ENCODE results near the gene TSGA10IP. TPM values are rescaled to one million over a fixed set of nuclear protein-coding genes. Genes with fewer than 3 reads are reported as not detected.

TSGA10IP gene
- total RNA-seq, 4 donors from 2014 or later: not detected

DNA sequence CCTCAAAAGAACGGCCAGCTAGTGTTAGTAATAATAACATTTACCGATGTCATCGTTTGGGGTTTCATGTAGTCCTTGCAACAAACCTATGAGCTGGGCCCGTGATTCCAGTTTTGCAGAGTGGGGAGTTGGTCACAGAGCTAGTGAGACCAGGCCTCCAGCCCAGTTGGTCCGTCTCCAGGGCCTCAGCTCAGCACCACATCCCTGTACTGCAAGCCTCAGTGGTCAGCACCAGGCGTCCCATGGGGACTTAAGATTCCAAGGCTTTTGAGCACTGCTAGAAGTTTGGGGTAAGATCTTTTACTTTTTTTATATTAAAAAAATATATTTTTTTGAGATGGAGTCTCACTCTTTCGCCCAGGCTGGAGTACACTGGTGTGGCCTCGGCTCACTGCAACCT lies 1.1 kb upstream of the TSGA10IP start:
- TF ChIP-seq POLR2A (IDR thresholded peaks at IDR 0.05; ENCODE audit: low read depth) (no peak), EP300 (IDR thresholded peaks at IDR 0.05) (no peak), POLR2AphosphoS5 (IDR thresholded peaks at IDR 0.05) (no peak)
- TF ChIP-seq, protein P1, sequence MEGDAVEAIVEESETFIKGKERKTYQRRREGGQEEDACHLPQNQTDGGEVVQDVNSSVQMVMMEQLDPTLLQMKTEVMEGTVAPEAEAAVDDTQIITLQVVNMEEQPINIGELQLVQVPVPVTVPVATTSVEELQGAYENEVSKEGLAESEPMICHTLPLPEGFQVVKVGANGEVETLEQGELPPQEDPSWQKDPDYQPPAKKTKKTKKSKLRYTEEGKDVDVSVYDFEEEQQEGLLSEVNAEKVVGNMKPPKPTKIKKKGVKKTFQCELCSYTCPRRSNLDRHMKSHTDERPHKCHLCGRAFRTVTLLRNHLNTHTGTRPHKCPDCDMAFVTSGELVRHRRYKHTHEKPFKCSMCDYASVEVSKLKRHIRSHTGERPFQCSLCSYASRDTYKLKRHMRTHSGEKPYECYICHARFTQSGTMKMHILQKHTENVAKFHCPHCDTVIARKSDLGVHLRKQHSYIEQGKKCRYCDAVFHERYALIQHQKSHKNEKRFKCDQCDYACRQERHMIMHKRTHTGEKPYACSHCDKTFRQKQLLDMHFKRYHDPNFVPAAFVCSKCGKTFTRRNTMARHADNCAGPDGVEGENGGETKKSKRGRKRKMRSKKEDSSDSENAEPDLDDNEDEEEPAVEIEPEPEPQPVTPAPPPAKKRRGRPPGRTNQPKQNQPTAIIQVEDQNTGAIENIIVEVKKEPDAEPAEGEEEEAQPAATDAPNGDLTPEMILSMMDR (IDR thresholded peaks at IDR 0.05): no peak
- WGBS: 90% methylated on average over 8 of the region's 8 CpGs
- no peaks in the 10 kb centered on the region for H3K4me1 ChIP-seq
- no peak overlapping the region for H3K4me3 ChIP-seq
- peaks cover 0 to 15% (median 0%) of the 10 kb centered on the region in 4 donors for H3K27me3 ChIP-seq
- H3K36me3 ChIP-seq: no peaks in the 10 kb centered on the region
- intact Hi-C loops (cut with DNase I): no loop called here
- DNase-seq (ENCODE audit: extremely low spot score): no peak
- no peak overlapping the region for H3K27ac ChIP-seq (replicated peaks in 1 of 4)
- no peaks in the 10 kb centered on the region for H3K9me3 ChIP-seq

DNA sequence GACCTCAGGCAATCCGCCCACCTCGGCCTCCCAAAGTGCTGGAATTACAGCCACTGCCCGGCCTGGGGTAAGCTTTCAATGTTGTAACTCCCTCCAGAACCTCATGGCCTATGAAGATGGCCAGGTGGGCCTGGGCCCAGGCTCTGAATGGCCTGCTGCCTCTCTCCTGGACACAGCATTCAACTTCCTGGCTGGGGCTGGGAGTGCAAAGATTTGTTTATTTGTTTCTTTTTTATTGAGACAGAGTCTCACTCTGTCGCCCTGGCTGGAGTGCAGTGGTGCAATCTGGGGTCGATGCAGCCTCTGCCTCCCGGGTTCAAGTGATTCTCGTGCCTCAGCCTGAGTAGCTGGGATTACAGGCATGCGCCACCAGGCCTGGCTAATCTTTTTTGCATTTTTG lies 513 bp upstream of the TSGA10IP start:
- H3K36me3 ChIP-seq: no peaks in the 10 kb centered on the region
- WGBS: 77% methylated on average over 7 of the region's 8 CpGs
- peaks cover 0 to 15% (median 0%) of the 10 kb centered on the region in 4 donors for H3K27me3 ChIP-seq
- intact Hi-C loops (cut with DNase I): no loop called here
- no peaks in the 10 kb centered on the region for H3K4me1 ChIP-seq
- no peak for TF ChIP-seq POLR2A (IDR thresholded peaks at IDR 0.05; ENCODE audit: low read depth)
- TF ChIP-seq EP300 (IDR thresholded peaks at IDR 0.05): no peak
- TF ChIP-seq, protein P1 (IDR thresholded peaks at IDR 0.05): no peak
- no peak for TF ChIP-seq POLR2AphosphoS5 (IDR thresholded peaks at IDR 0.05)
- H3K9me3 ChIP-seq: no peaks in the 10 kb centered on the region
- H3K27ac ChIP-seq (replicated peaks in 1 of 4): no peak overlapping the region
- no peak for DNase-seq (ENCODE audit: extremely low spot score)
- no peak overlapping the region for H3K4me3 ChIP-seq

DNA sequence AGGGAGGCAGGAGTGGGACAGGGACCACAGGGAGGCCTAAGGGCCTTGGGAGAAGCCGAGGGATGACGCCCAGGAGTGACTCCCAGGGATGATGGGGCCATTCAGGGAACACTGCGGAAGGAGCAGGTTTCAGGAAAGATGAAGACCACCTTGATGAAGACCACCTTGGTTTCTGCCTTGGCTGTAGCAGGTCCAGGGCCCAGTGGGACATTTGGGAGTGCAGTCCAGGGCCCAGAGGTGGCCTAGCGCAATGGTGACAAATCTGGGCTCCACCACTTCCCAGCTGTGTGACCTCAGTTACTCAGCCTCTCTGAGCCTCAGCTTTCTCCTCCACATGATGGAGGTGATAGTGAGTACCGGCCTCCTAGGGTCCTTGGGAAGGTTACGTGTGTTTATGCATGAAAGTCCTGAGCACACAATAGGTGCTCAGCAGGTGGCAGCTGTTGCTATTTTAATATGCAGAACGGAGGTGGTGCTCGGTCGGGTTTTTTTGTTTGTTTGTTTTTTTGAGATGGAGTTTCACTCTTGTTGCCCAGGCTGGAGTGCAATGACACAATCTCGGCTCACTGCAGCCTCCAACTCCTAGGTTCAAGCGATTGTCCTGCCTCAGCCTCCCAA lies 770 bp downstream of the TSGA10IP start:
- DNase-seq (ENCODE audit: extremely low spot score): no peak
- Histone ChIP-seq H3K4me1 (no peaks in the 10 kb centered on the region), H3K36me3 (no peaks in the 10 kb centered on the region), H3K27me3 (peaks cover 0 to 15% (median 0%) of the 10 kb centered on the region in 4 donors), H3K4me3 (no peak overlapping the region), H3K27ac (replicated peaks in 1 of 4) (no peak overlapping the region), H3K9me3 (no peaks in the 10 kb centered on the region)
- 87% methylated on average over 10 of the region's 11 CpGs for WGBS
- TF ChIP-seq POLR2AphosphoS5 (IDR thresholded peaks at IDR 0.05) (no peak), POLR2A (IDR thresholded peaks at IDR 0.05; ENCODE audit: low read depth) (no peak), EP300 (IDR thresholded peaks at IDR 0.05) (no peak)
- TF ChIP-seq, protein P1 (IDR thresholded peaks at IDR 0.05): no peak
- intact Hi-C loops (cut with DNase I): no loop called here

DNA sequence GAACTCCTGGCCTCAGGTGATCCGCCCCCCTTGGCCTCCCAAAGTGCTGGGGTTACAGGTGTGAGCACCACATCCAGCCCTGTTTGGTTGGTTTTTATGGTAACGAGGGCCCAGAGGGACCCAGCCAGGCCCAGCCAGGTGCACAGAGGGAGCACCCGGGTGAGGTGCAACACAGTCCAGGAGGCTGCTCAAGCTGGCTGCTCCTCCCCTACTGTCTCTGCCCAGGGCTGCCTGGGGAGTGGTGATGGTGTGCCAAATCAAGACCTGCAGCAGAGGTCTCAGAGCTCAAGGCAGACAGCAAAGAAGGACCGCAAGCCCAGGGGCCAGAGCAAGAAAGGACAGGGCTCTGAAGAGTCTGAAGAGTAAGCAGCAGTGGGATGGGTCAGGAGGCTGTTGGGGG lies 1.4 kb downstream of the TSGA10IP start:
- Histone ChIP-seq H3K27ac (replicated peaks in 1 of 4) (no peak overlapping the region), H3K4me1 (no peaks in the 10 kb centered on the region), H3K36me3 (no peaks in the 10 kb centered on the region), H3K27me3 (peaks cover 0 to 15% (median 0%) of the 10 kb centered on the region in 4 donors), H3K4me3 (no peak overlapping the region), H3K9me3 (no peaks in the 10 kb centered on the region)
- DNase-seq (ENCODE audit: extremely low spot score): no peak
- 94% methylated on average over 3 of the region's 4 CpGs for WGBS
- TF ChIP-seq, protein P1 (IDR thresholded peaks at IDR 0.05): no peak
- TF ChIP-seq POLR2AphosphoS5 (IDR thresholded peaks at IDR 0.05) (no peak), EP300 (IDR thresholded peaks at IDR 0.05) (no peak), POLR2A (IDR thresholded peaks at IDR 0.05; ENCODE audit: low read depth) (no peak)
- intact Hi-C loops (cut with DNase I): no loop called here

DNA sequence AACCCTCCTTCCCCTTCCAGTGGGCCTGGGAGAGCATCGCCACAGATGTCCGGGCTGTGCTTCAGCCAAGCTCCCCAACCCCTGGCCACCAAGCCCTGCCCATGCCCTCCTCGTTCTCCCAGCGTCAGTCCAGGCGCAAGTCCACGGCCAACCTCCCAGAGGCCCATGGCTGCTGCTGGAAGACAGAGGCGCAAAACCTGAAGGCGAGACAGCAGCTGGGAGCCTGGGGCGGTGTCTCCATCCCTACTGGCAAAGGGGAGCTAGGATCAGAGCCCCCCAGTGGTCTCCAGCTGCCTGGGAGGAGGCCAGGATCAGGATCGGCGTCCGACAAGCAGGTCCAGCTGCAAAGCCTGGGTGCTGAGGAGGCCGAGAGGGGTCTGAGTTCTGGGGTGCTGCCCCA lies 1.9 kb downstream of the TSGA10IP start:
- no peak for DNase-seq (ENCODE audit: extremely low spot score)
- 63% methylated on average over 12 of the region's 13 CpGs for WGBS

More for the DNA sequence above, 1.9 kb downstream of the TSGA10IP start:
- Histone ChIP-seq H3K4me1 (no peaks in the 10 kb centered on the region), H3K36me3 (no peaks in the 10 kb centered on the region), H3K27ac (replicated peaks in 1 of 4) (no peak overlapping the region), H3K4me3 (no peak overlapping the region), H3K27me3 (peaks cover 0 to 15% (median 0%) of the 10 kb centered on the region in 4 donors), H3K9me3 (no peaks in the 10 kb centered on the region)
- TF ChIP-seq EP300 (IDR thresholded peaks at IDR 0.05) (no peak), POLR2AphosphoS5 (IDR thresholded peaks at IDR 0.05) (no peak), POLR2A (IDR thresholded peaks at IDR 0.05; ENCODE audit: low read depth) (no peak)
- TF ChIP-seq, protein P1 (IDR thresholded peaks at IDR 0.05): no peak
- intact Hi-C loops (cut with DNase I): no loop called here

Measured in esophagus muscularis mucosa (tissue), 4 donors.